ENCODE results near the gene PTPN2. TPM values are rescaled to one million over a fixed set of nuclear protein-coding genes. Genes with fewer than 3 reads are reported as not detected.
A peak's percentile ranks its signal among the peaks of the same experiment; 100 is the strongest.

Gene PTPN2
- total and polyA plus RNA-seq, 2 experiments from 2014 or later: 49.9 to 65.5 TPM

- Mint-ChIP-seq H3K27ac (peak overlapping the region; percentile 12; the same call in 1 of the 2 replicates), H3K9me3 (no peaks in the 10 kb centered on the region; the same call in 2 of the 3 replicates)
- no peaks in the 10 kb centered on the region for H3K36me3 ChIP-seq (ENCODE audit: insufficient read depth)
These were observed 34.5 kb downstream of the PTPN2 start for GRCh38 chr18:12849548-12849947.

More at GRCh38 chr18:12849548-12849947, 34.5 kb downstream of the PTPN2 start:
- Histone ChIP-seq H3F3A (replicated peaks; ENCODE audit: low read depth) (no peaks in the 10 kb centered on the region), H3K9me2 (ENCODE audit: insufficient read depth) (no peaks in the 10 kb centered on the region), H2AFZ (no peak overlapping the region), H3K27ac (ENCODE audit: low read depth) (no peak overlapping the region), H3K4me2 (no peak overlapping the region), H4K20me1 (replicated peaks; ENCODE audit: insufficient read depth) (peaks cover 14% of the 10 kb centered on the region; the same call in 1 of the 2 replicates), H3K4me3 (no peak overlapping the region), H3K27me3 (ENCODE audit: insufficient read depth) (no peaks in the 10 kb centered on the region), H3K79me2 (replicated peaks; ENCODE audit: insufficient read depth) (peaks cover 74% of the 10 kb centered on the region), H3K4me1 (ENCODE audit: insufficient read depth) (peaks cover 9% of the 10 kb centered on the region; the same call in 1 of the 2 replicates)
- DNase-seq (ENCODE audit: low spot score) (no peak), ATAC-seq (no peak)
- H3K36me3 Mint-ChIP-seq (ENCODE audit: low read depth): peaks cover 8% of the 10 kb centered on the region
- no peaks in the 10 kb centered on the region for H3K27me3 Mint-ChIP-seq (ENCODE audit: insufficient read depth, low read depth, poor library complexity)
- peaks cover 19% of the 10 kb centered on the region for H3K4me1 Mint-ChIP-seq
- TF ChIP-seq CREB1 (CRISPR knock-in tag; IDR thresholded peaks at IDR 0.05; ENCODE audit: low read depth) (no peak), STAT1 (IDR thresholded peaks at IDR 0.05; ENCODE audit: unreplicated experiment) (no peak), ZNF462 (CRISPR knock-in tag; IDR thresholded peaks at IDR 0.05) (no peak), JUNB (IDR thresholded peaks at IDR 0.05; ENCODE audit: unreplicated experiment) (no peak), ZNF114 (CRISPR knock-in tag; IDR thresholded peaks at IDR 0.05) (no peak), NANOG (IDR thresholded peaks at IDR 0.05; ENCODE audit: borderline replicate concordance) (no peak), EZH2 (IDR thresholded peaks at IDR 0.05; ENCODE audit: low read depth, unreplicated experiment) (no peak), POLR2AphosphoS5 (IDR thresholded peaks at IDR 0.05; ENCODE audit: low read depth) (no peak)
- TF ChIP-seq, protein P1, sequence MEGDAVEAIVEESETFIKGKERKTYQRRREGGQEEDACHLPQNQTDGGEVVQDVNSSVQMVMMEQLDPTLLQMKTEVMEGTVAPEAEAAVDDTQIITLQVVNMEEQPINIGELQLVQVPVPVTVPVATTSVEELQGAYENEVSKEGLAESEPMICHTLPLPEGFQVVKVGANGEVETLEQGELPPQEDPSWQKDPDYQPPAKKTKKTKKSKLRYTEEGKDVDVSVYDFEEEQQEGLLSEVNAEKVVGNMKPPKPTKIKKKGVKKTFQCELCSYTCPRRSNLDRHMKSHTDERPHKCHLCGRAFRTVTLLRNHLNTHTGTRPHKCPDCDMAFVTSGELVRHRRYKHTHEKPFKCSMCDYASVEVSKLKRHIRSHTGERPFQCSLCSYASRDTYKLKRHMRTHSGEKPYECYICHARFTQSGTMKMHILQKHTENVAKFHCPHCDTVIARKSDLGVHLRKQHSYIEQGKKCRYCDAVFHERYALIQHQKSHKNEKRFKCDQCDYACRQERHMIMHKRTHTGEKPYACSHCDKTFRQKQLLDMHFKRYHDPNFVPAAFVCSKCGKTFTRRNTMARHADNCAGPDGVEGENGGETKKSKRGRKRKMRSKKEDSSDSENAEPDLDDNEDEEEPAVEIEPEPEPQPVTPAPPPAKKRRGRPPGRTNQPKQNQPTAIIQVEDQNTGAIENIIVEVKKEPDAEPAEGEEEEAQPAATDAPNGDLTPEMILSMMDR (conservative IDR thresholded peaks at IDR 0.05; ENCODE audit: low read depth in 2 of 2): no peak
- H3K4me3 Mint-ChIP-seq: no peak overlapping the region

Measured in GM23338 (cell line).